ENCODE measurements around the gene IFT172. TPM values are rescaled to one million over a fixed set of nuclear protein-coding genes. Genes with fewer than 3 reads are reported as not detected.

Gene IFT172
- polyA plus RNA-seq, 4 donors: 35.9 to 142 (median 89.3) TPM

DNA sequence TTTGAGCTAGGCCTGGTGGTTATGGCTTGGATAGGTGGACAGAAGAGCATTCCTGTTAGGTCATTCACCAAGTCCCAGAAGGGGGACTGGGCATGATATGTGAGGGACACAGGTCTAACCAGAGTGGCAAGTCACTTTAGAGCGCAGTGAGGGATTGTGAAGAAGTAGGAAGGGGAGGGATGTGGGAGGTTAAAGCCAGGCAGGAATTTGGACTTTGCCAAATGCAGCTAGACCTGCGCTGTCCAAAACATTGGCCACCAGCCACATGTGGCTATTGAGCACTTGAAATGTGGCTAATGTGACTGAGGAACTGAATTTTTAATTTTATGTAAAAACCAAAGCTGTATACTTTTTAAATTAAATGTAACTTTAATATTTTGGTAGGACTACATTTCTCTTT, 30.8 kb upstream of the IFT172 start:
- H3K9me3 ChIP-seq (ENCODE audit: control insufficient read depth in 2 of 2, insufficient read depth in 1 of 2, low read depth in 1 of 2, low read length in 1 of 2): no peaks in the 10 kb centered on the region
- 51 to 81% (median 55%) methylated on average over 2 of the region's 2 CpGs for WGBS, 3 donors
- no peak for FAIRE-seq

GRCh38 chr2:27518782-27519113, 29.2 kb upstream of the IFT172 start:
- no peak for FAIRE-seq
- Histone ChIP-seq H3K9me3 (ENCODE audit: control insufficient read depth in 2 of 2, insufficient read depth in 1 of 2, low read depth in 1 of 2, low read length in 1 of 2) (no peaks in the 10 kb centered on the region), H3K36me3 (ENCODE audit: control insufficient read depth in 3 of 3, insufficient read depth in 2 of 3, low read depth in 1 of 3, low read length in 3 of 3) (no peaks in the 10 kb centered on the region), H3K27ac (ENCODE audit: low read depth in 1 of 3, low read length in 2 of 3) (no peak overlapping the region), H3K4me3 (ENCODE audit: low read depth in 1 of 3, low read length in 3 of 3) (no peak overlapping the region), H3K4me1 (ENCODE audit: control insufficient read depth in 3 of 3, insufficient read depth in 2 of 3, low read depth in 1 of 3, low read length in 2 of 3) (no peaks in the 10 kb centered on the region), H3K27me3 (ENCODE audit: control insufficient read depth in 3 of 3, insufficient read depth in 3 of 3, low read length in 3 of 3) (no peaks in the 10 kb centered on the region)
- DNase-seq: no peak
- 86 to 88% (median 87%) methylated on average over 4 of the region's 4 CpGs for WGBS, 3 donors

More for the DNA sequence above, 30.8 kb upstream of the IFT172 start:
- no peaks in the 10 kb centered on the region for H3K36me3 ChIP-seq (ENCODE audit: control insufficient read depth in 3 of 3, insufficient read depth in 2 of 3, low read depth in 1 of 3, low read length in 3 of 3)
- DNase-seq: no peak
- H3K27ac ChIP-seq (ENCODE audit: low read depth in 1 of 3, low read length in 2 of 3): no peak overlapping the region
- H3K4me3 ChIP-seq (ENCODE audit: low read depth in 1 of 3, low read length in 3 of 3): no peak overlapping the region
- no peaks in the 10 kb centered on the region for H3K27me3 ChIP-seq (ENCODE audit: control insufficient read depth in 3 of 3, insufficient read depth in 3 of 3, low read length in 3 of 3)
- H3K4me1 ChIP-seq (ENCODE audit: control insufficient read depth in 3 of 3, insufficient read depth in 2 of 3, low read depth in 1 of 3, low read length in 2 of 3): no peaks in the 10 kb centered on the region

- H3K4me3 ChIP-seq (ENCODE audit: low read depth in 1 of 3, low read length in 3 of 3): no peak overlapping the region
- no peak overlapping the region for H3K27ac ChIP-seq (ENCODE audit: low read depth in 1 of 3, low read length in 2 of 3)
- DNase-seq (no peak), FAIRE-seq (no peak)
- no peaks in the 10 kb centered on the region for H3K27me3 ChIP-seq (ENCODE audit: control insufficient read depth in 3 of 3, insufficient read depth in 3 of 3, low read length in 3 of 3)
- 72 to 75% (median 73%) methylated on average over 5 of the region's 5 CpGs for WGBS, 3 donors
- H3K9me3 ChIP-seq (ENCODE audit: control insufficient read depth in 2 of 2, insufficient read depth in 1 of 2, low read depth in 1 of 2, low read length in 1 of 2): no peaks in the 10 kb centered on the region
- no peaks in the 10 kb centered on the region for H3K36me3 ChIP-seq (ENCODE audit: control insufficient read depth in 3 of 3, insufficient read depth in 2 of 3, low read depth in 1 of 3, low read length in 3 of 3)
- H3K4me1 ChIP-seq (ENCODE audit: control insufficient read depth in 3 of 3, insufficient read depth in 2 of 3, low read depth in 1 of 3, low read length in 2 of 3): no peaks in the 10 kb centered on the region
Observed at GRCh38 chr2:27518113-27518781, 28.7 kb upstream of the IFT172 start.

- Histone ChIP-seq H3K9me3 (ENCODE audit: control insufficient read depth in 2 of 2, insufficient read depth in 1 of 2, low read depth in 1 of 2, low read length in 1 of 2) (no peaks in the 10 kb centered on the region), H3K36me3 (ENCODE audit: control insufficient read depth in 3 of 3, insufficient read depth in 2 of 3, low read depth in 1 of 3, low read length in 3 of 3) (no peaks in the 10 kb centered on the region), H3K4me1 (ENCODE audit: control insufficient read depth in 3 of 3, insufficient read depth in 2 of 3, low read depth in 1 of 3, low read length in 2 of 3) (no peaks in the 10 kb centered on the region), H3K27ac (ENCODE audit: low read depth in 1 of 3, low read length in 2 of 3) (no peak overlapping the region), H3K27me3 (ENCODE audit: control insufficient read depth in 3 of 3, insufficient read depth in 3 of 3, low read length in 3 of 3) (peaks cover 0 to 8% (median 0%) of the 10 kb centered on the region in 3 donors), H3K4me3 (ENCODE audit: low read depth in 1 of 3, low read length in 3 of 3) (no peak overlapping the region)
- 58 to 73% (median 61%) methylated on average over 6 of the region's 6 CpGs for WGBS, 3 donors
- DNase-seq: no peak
- FAIRE-seq: no peak
Observed at GRCh38 chr2:27509326-27509725, 19.8 kb upstream of the IFT172 start.

DNA sequence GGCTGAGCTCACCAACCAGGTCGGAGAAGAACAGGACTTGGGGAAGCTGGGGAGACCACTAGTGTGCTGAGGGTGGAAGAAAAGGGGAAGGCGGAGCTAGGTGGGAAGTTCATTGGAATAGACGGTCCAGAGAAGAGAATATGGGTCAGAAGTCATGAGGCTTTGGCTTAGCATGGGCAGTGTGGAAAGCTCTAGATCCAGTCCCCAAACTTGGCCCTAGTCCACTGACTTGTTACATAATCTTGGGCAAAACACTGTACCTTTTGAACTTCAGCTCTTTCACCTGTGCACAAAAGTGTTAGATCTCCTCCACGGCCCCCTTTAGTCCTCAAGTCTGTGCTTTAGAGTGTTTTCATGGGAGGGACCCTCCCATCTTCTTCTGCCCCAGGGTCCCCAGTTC, 17.8 kb upstream of the IFT172 start:
- FAIRE-seq (no peak), DNase-seq (no peak)
- peaks cover 0 to 6% (median 0%) of the 10 kb centered on the region in 3 donors for H3K27me3 ChIP-seq (ENCODE audit: control insufficient read depth in 3 of 3, insufficient read depth in 3 of 3, low read length in 3 of 3)
- H3K27ac ChIP-seq (ENCODE audit: low read depth in 1 of 3, low read length in 2 of 3): no peak overlapping the region
- H3K9me3 ChIP-seq (ENCODE audit: control insufficient read depth in 2 of 2, insufficient read depth in 1 of 2, low read depth in 1 of 2, low read length in 1 of 2): no peaks in the 10 kb centered on the region
- no peaks in the 10 kb centered on the region for H3K36me3 ChIP-seq (ENCODE audit: control insufficient read depth in 3 of 3, insufficient read depth in 2 of 3, low read depth in 1 of 3, low read length in 3 of 3)
- H3K4me1 ChIP-seq (ENCODE audit: control insufficient read depth in 3 of 3, insufficient read depth in 2 of 3, low read depth in 1 of 3, low read length in 2 of 3): no peaks in the 10 kb centered on the region
- no peak overlapping the region for H3K4me3 ChIP-seq (ENCODE audit: low read depth in 1 of 3, low read length in 3 of 3)
- 56 to 63% (median 63%) methylated on average over 4 of the region's 4 CpGs for WGBS, 3 donors

DNA sequence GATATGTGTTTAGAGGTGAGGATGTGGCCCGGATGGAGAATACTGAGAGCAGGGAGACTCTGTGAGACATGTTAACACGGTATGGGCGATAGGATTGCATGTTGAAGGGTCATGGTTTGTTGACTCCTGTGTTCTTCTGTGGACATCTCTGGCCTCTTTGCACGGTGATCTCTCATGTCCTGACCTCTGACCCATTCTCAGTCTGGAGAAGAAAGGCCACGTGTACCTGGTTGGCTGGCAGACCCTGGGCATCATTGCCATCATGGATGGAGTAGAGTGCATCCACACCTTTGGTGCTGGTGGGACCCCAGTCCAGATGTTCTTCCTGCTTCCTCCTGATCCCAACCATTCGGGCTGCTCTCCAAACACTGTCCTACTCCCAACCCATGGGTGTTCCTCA, 17.0 kb upstream of the IFT172 start:
- Histone ChIP-seq H3K4me3 (ENCODE audit: low read depth in 1 of 3, low read length in 3 of 3) (no peak overlapping the region), H3K9me3 (ENCODE audit: control insufficient read depth in 2 of 2, insufficient read depth in 1 of 2, low read depth in 1 of 2, low read length in 1 of 2) (no peaks in the 10 kb centered on the region), H3K36me3 (ENCODE audit: control insufficient read depth in 3 of 3, insufficient read depth in 2 of 3, low read depth in 1 of 3, low read length in 3 of 3) (no peaks in the 10 kb centered on the region), H3K27ac (ENCODE audit: low read depth in 1 of 3, low read length in 2 of 3) (no peak overlapping the region), H3K27me3 (ENCODE audit: control insufficient read depth in 3 of 3, insufficient read depth in 3 of 3, low read length in 3 of 3) (peaks cover 0 to 6% (median 0%) of the 10 kb centered on the region in 3 donors), H3K4me1 (ENCODE audit: control insufficient read depth in 3 of 3, insufficient read depth in 2 of 3, low read depth in 1 of 3, low read length in 2 of 3) (no peaks in the 10 kb centered on the region)
- WGBS, 3 donors: 82 to 87% (median 84%) methylated on average over 6 of the region's 6 CpGs
- DNase-seq: no peak
- FAIRE-seq: no peak

- 83 to 94% (median 93%) methylated on average over 4 of the region's 4 CpGs for WGBS, 3 donors
- Histone ChIP-seq H3K4me1 (ENCODE audit: control insufficient read depth in 3 of 3, insufficient read depth in 2 of 3, low read depth in 1 of 3, low read length in 2 of 3) (peaks cover 0 to 2% (median 0%) of the 10 kb centered on the region in 3 donors), H3K27ac (ENCODE audit: low read depth in 1 of 3, low read length in 2 of 3) (no peak overlapping the region), H3K4me3 (ENCODE audit: low read depth in 1 of 3, low read length in 3 of 3) (no peak overlapping the region), H3K36me3 (ENCODE audit: control insufficient read depth in 3 of 3, insufficient read depth in 2 of 3, low read depth in 1 of 3, low read length in 3 of 3) (no peaks in the 10 kb centered on the region), H3K27me3 (ENCODE audit: control insufficient read depth in 3 of 3, insufficient read depth in 3 of 3, low read length in 3 of 3) (peaks cover 0 to 10% (median 0%) of the 10 kb centered on the region in 3 donors), H3K9me3 (ENCODE audit: control insufficient read depth in 2 of 2, insufficient read depth in 1 of 2, low read depth in 1 of 2, low read length in 1 of 2) (no peaks in the 10 kb centered on the region)
- DNase-seq (no peak), FAIRE-seq (no peak)
Observed at GRCh38 chr2:27502142-27502541, 12.6 kb upstream of the IFT172 start.

DNA sequence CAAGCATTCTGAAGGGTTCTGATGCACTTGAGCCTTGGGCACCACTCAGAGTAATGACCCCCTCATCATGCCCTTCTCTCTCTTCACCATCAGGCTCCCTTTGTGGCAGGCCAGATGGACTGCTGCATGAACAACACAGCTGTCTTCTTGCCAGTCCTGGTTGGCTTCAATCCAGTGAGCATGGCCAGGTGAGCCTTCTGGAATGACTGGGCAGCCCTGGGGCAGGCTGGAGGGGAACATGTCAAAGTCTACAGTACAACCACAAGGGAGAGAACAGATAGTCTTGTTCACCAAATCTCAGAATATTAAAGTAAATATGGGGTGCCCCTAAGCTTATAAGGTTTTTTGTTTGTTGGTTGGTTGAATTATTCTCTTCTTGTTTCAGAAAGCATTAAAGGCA, 11.5 kb upstream of the IFT172 start:
- Histone ChIP-seq H3K4me3 (ENCODE audit: low read depth in 1 of 3, low read length in 3 of 3) (no peak overlapping the region), H3K36me3 (ENCODE audit: control insufficient read depth in 3 of 3, insufficient read depth in 2 of 3, low read depth in 1 of 3, low read length in 3 of 3) (no peaks in the 10 kb centered on the region), H3K9me3 (ENCODE audit: control insufficient read depth in 2 of 2, insufficient read depth in 1 of 2, low read depth in 1 of 2, low read length in 1 of 2) (no peaks in the 10 kb centered on the region), H3K27me3 (ENCODE audit: control insufficient read depth in 3 of 3, insufficient read depth in 3 of 3, low read length in 3 of 3) (peaks cover 0 to 14% (median 0%) of the 10 kb centered on the region in 3 donors), H3K4me1 (ENCODE audit: control insufficient read depth in 3 of 3, insufficient read depth in 2 of 3, low read depth in 1 of 3, low read length in 2 of 3) (peaks cover 0 to 13% (median 0%) of the 10 kb centered on the region in 3 donors), H3K27ac (ENCODE audit: low read depth in 1 of 3, low read length in 2 of 3) (no peak overlapping the region)
- FAIRE-seq (no peak), DNase-seq (peak in 1 of 2 donors; percentile 20)

DNA sequence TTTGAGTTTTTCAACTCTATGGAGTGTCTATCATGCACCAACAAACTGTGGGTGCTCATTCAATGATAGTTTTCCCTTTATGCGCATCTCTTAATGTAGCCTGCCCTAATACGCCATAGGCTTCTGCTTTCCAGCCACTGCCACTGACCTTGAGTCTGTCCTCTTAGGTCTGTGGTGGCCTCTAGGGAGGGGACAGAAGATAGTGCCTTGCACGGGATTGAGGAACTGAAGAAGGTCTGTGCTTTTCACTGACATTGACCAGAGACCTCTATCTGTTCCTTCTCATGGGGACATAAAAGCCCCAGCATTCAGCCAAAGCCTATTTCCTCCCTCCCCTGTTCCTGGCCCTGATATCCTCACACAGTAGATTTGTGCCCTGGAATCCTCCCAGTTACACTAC, 9.4 kb upstream of the IFT172 start:
- H3K27me3 ChIP-seq (ENCODE audit: control insufficient read depth in 3 of 3, insufficient read depth in 3 of 3, low read length in 3 of 3): peaks cover 0 to 26% (median 0%) of the 10 kb centered on the region in 3 donors
- H3K4me3 ChIP-seq (ENCODE audit: low read depth in 1 of 3, low read length in 3 of 3): no peak overlapping the region
- no peak for DNase-seq
- H3K27ac ChIP-seq (ENCODE audit: low read depth in 1 of 3, low read length in 2 of 3): no peak overlapping the region
- WGBS, 3 donors: 81 to 94% (median 84%) methylated on average over 3 of the region's 3 CpGs
- no peak for FAIRE-seq
- H3K4me1 ChIP-seq (ENCODE audit: control insufficient read depth in 3 of 3, insufficient read depth in 2 of 3, low read depth in 1 of 3, low read length in 2 of 3): peaks cover 0 to 20% (median 0%) of the 10 kb centered on the region in 3 donors
- no peaks in the 10 kb centered on the region for H3K9me3 ChIP-seq (ENCODE audit: control insufficient read depth in 2 of 2, insufficient read depth in 1 of 2, low read depth in 1 of 2, low read length in 1 of 2)
- no peaks in the 10 kb centered on the region for H3K36me3 ChIP-seq (ENCODE audit: control insufficient read depth in 3 of 3, insufficient read depth in 2 of 3, low read depth in 1 of 3, low read length in 3 of 3)
